Natural killer cell (primary cell): ENCODE results near the gene INPP4B. TPM values are rescaled to one million over a fixed set of nuclear protein-coding genes. Genes with fewer than 3 reads are reported as not detected.

ENCODE experiments used
- ATAC-seq, 3 donors: fragments of 150-1000 bp in 2 of 3; fragments of 200-7000 bp in 1 of 3; cut with Tn5 transposase; 1 replicate in 1 of 3; 2 replicates in 2 of 3; pipeline ENCODE4 v1.10.0; 2021; ENCODE audit warnings: mild to moderate bottlenecking in 2 of 3, moderate library complexity in 2 of 3
- DNase-seq, 2 donors: peaks; one replicate each; pipeline versions ENCODE4 v3.0.0 to v3.0.0-alpha.2; 2013 to 2021; ENCODE audit warnings: mixed read lengths in 1 of 2
- H3K27ac ChIP-seq: one replicate; pipeline ENCODE4 v1.5.1; 2013; ENCODE audit warnings: mild to moderate bottlenecking, low read length
- H3K27me3 ChIP-seq: one replicate; pipeline ENCODE4 v1.6.1; 2013; ENCODE audit warnings: low read length; ENCODE audit not compliant: control insufficient read depth, insufficient read depth
- H3K36me3 ChIP-seq: one replicate; pipeline ENCODE4 v1.6.1; 2013; ENCODE audit warnings: low read length; ENCODE audit not compliant: control insufficient read depth, insufficient read depth
- H3K4me1 ChIP-seq: one replicate; pipeline ENCODE4 v1.6.1; 2013; ENCODE audit warnings: low read length; ENCODE audit not compliant: control insufficient read depth, insufficient read depth
- H3K4me3 ChIP-seq: one replicate; pipeline ENCODE4 v1.5.1; 2013; ENCODE audit warnings: low read length
- H3K9me3 ChIP-seq: one replicate; pipeline ENCODE4 v1.6.1; 2013; ENCODE audit warnings: low read length; ENCODE audit not compliant: control insufficient read depth, insufficient read depth
- H3K27ac Mint-ChIP-seq, 2 donors: one replicate each; pipeline ENCODE4 v1.8.0; 2022; ENCODE audit warnings: mild to moderate bottlenecking in 2 of 2, mixed read lengths in 2 of 2, moderate library complexity in 1 of 2
- H3K27me3 Mint-ChIP-seq, 2 donors: one replicate each; pipeline ENCODE4 v1.8.0; 2022; ENCODE audit warnings: low read depth in 2 of 2, mixed read lengths in 2 of 2
- H3K36me3 Mint-ChIP-seq: one replicate; pipeline ENCODE4 v1.8.0; 2022; ENCODE audit warnings: mixed read lengths
- H3K4me1 Mint-ChIP-seq, 2 donors: one replicate each; pipeline ENCODE4 v1.8.0; 2022; ENCODE audit warnings: mixed read lengths in 2 of 2
- H3K4me3 Mint-ChIP-seq: one replicate; pipeline ENCODE4 v1.8.0; 2022; ENCODE audit warnings: mild to moderate bottlenecking, moderate library complexity, mixed read lengths
- H3K9me3 Mint-ChIP-seq, 2 donors: one replicate each; pipeline ENCODE4 v1.8.0; 2022; ENCODE audit warnings: mixed read lengths in 2 of 2
- CTCF ChIP-seq: fragments of 200-600 bp; IDR thresholded peaks from one replicate; pipeline ENCODE4 v1.8.0; 2022; ENCODE audit warnings: antibody characterized with exemption
- WGBS: methylation state at CpG from one replicate; pipeline ENCODE4 v1.1.7; 2013; ENCODE audit warnings: missing lambda C conversion rate; ENCODE audit not compliant: insufficient coverage; 5-methylcytosine and 5-hydroxymethylcytosine counted together
- intact Hi-C: fragments of 100-400 bp; cut with micrococcal nuclease; formaldehyde crosslinking; loops from one replicate; pipeline ENCODE4 v1.14.2; 2022
- total RNA-seq, 4 donors: library from RNA; stranded (reverse); fragments of 120-200 nt in 1 of 4; gene quantifications; one replicate each; pipeline versions ENCODE4 v1.2.3 to v1.2.4, GENCODE V29; 2013 to 2022

INPP4B gene
- total RNA-seq, 3 donors from 2014 or later (not counting 1 experiment from before 2014, with no cell fraction given) = 2.4 to 6.2 (median 4.5) TPM

GRCh38 chr4:142443469-142443868 lies 402.6 kb downstream of the INPP4B start:
- intact Hi-C loops = no loop called here
- ATAC-seq (no peak), DNase-seq (peak in 1 of 2 donors; percentile 23)
- Mint-ChIP-seq H3K27ac (no peak overlapping the region), H3K9me3 (peaks cover 8 to 14% of the 10 kb centered on the region in 2 donors), H3K27me3 (no peaks in the 10 kb centered on the region), H3K36me3 (no peaks in the 10 kb centered on the region), H3K4me3 (no peak overlapping the region), H3K4me1 (no peaks in the 10 kb centered on the region)
- Histone ChIP-seq H3K4me3 (no peak overlapping the region), H3K36me3 (no peaks in the 10 kb centered on the region), H3K9me3 (no peaks in the 10 kb centered on the region), H3K27ac (no peak overlapping the region), H3K27me3 (no peaks in the 10 kb centered on the region), H3K4me1 (no peaks in the 10 kb centered on the region)
- whole genome bisulfite sequencing = 90% methylated on average over 4 of the region's 5 CpGs
- TF ChIP-seq CTCF = no peak

- no peaks in the 10 kb centered on the region for H3K36me3 Mint-ChIP-seq
- TF ChIP-seq CTCF = no peak
- H3K36me3 ChIP-seq = no peaks in the 10 kb centered on the region
- DNase-seq (no peak), ATAC-seq (no peak)
- no peak overlapping the region for H3K4me3 ChIP-seq
- peaks cover 10 to 17% of the 10 kb centered on the region in 2 donors for H3K9me3 Mint-ChIP-seq
- no peaks in the 10 kb centered on the region for H3K4me1 Mint-ChIP-seq
- H3K4me3 Mint-ChIP-seq = no peak overlapping the region
- 95% methylated on average over 2 of the region's 2 CpGs for whole genome bisulfite sequencing
- H3K27ac Mint-ChIP-seq = no peak overlapping the region
- no peaks in the 10 kb centered on the region for H3K9me3 ChIP-seq
- no peak overlapping the region for H3K27ac ChIP-seq
- H3K27me3 Mint-ChIP-seq = no peaks in the 10 kb centered on the region
- H3K27me3 ChIP-seq = no peaks in the 10 kb centered on the region
- intact Hi-C loops = no loop called here
- no peaks in the 10 kb centered on the region for H3K4me1 ChIP-seq
These were observed 406.0 kb downstream of the INPP4B start for GRCh38 chr4:142440093-142440492.

- intact Hi-C loops = no loop called here
- TF ChIP-seq CTCF = no peak
- no peaks in the 10 kb centered on the region for H3K27me3 Mint-ChIP-seq
- ATAC-seq = no peak
- H3K4me3 Mint-ChIP-seq = no peak overlapping the region
- H3K27ac Mint-ChIP-seq = no peak overlapping the region
- H3K4me1 Mint-ChIP-seq = no peaks in the 10 kb centered on the region
- H3K9me3 ChIP-seq = no peaks in the 10 kb centered on the region
- H3K36me3 Mint-ChIP-seq = no peaks in the 10 kb centered on the region
- no peak overlapping the region for H3K4me3 ChIP-seq
- DNase-seq = no peak
- H3K4me1 ChIP-seq = no peaks in the 10 kb centered on the region
- H3K27ac ChIP-seq = no peak overlapping the region
- 88% methylated on average over 8 of the region's 8 CpGs for WGBS
- H3K9me3 Mint-ChIP-seq = peaks cover 6 to 8% of the 10 kb centered on the region in 2 donors
- no peaks in the 10 kb centered on the region for H3K27me3 ChIP-seq
- no peaks in the 10 kb centered on the region for H3K36me3 ChIP-seq
These were observed 410.4 kb downstream of the INPP4B start for GRCh38 chr4:142435599-142436235.
